GM12875 (cell line): Measurements from ENCODE around the gene HSD17B11.

Experiments used
- H3K4me3 ChIP-seq: one replicate; pipeline ENCODE4 v1.5.1; 2011; ENCODE audit warnings: low read depth, low read length, control low read depth
- CTCF ChIP-seq: IDR thresholded peaks from 2 replicates; pipeline ENCODE4 v1.5.1; 2011; ENCODE audit warnings: low read depth, mild to moderate bottlenecking, control low read depth, inconsistent platforms, low read length, moderate library complexity, borderline replicate concordance; ENCODE audit not compliant: insufficient read depth

Gene HSD17B11

GRCh38 chr4:87390891-87391575 is at the start of gene HSD17B11:
Gene HSD17B11, minus strand, starts transcription at chr4:87391188. Its CDS starts 118 bp downstream, at chr4:87391070.
- no peak for TF ChIP-seq CTCF
- H3K4me3 ChIP-seq, result peak within 1 kb of the TSS; percentile 66

- TF ChIP-seq CTCF, result no peak
Measured at GRCh38 chr4:87433342-87433741, 42.4 kb upstream of the HSD17B11 start.

GRCh38 chr4:87430038-87430437 is 39.0 kb upstream of the HSD17B11 start:
- H3K4me3 ChIP-seq, result no peak overlapping the region
- no peak for TF ChIP-seq CTCF

More at GRCh38 chr4:87433342-87433741, 42.4 kb upstream of the HSD17B11 start:
- no peak overlapping the region for H3K4me3 ChIP-seq

- no peak for TF ChIP-seq CTCF
- no peak overlapping the region for H3K4me3 ChIP-seq
Measured at GRCh38 chr4:87428979-87429378, 38.0 kb upstream of the HSD17B11 start.

GRCh38 chr4:87427518-87427868 is 36.5 kb upstream of the HSD17B11 start:
- H3K4me3 ChIP-seq, result no peak overlapping the region
- no peak for TF ChIP-seq CTCF

GRCh38 chr4:87426865-87427517 is 36.0 kb upstream of the HSD17B11 start:
- TF ChIP-seq CTCF, result no peak
- no peak overlapping the region for H3K4me3 ChIP-seq

GRCh38 chr4:87425711-87426110 is 34.7 kb upstream of the HSD17B11 start:
- no peak overlapping the region for H3K4me3 ChIP-seq
- no peak for TF ChIP-seq CTCF

GRCh38 chr4:87424099-87424543 is 33.1 kb upstream of the HSD17B11 start:
- peak overlapping the region; percentile 1 for H3K4me3 ChIP-seq
